Urinary bladder (tissue), 4 donors: ENCODE results near the gene HPCA. TPM values are rescaled to one million over a fixed set of nuclear protein-coding genes. Genes with fewer than 3 reads are reported as not detected.

ENCODE experiments used
- DNase-seq: peaks from one replicate; pipeline ENCODE4 v3.0.0-alpha.2; 2015; ENCODE audit errors: extremely low spot score
- H3K27ac ChIP-seq: one replicate; pipeline ENCODE4 v1.5.1; 2013; ENCODE audit warnings: low read depth, mild to moderate bottlenecking, moderate library complexity
- H3K36me3 ChIP-seq: one replicate; pipeline ENCODE4 v1.6.1; 2013; ENCODE audit warnings: mild to moderate bottlenecking, moderate library complexity; ENCODE audit not compliant: insufficient read depth
- H3K4me1 ChIP-seq: one replicate; pipeline ENCODE4 v1.6.1; 2013; ENCODE audit warnings: mild to moderate bottlenecking, moderate library complexity; ENCODE audit not compliant: insufficient read depth
- H3K4me3 ChIP-seq: one replicate; pipeline ENCODE4 v1.5.1; 2013; ENCODE audit warnings: low read depth, low read length
- WGBS: extraction: QIAGEN DNeasy Blood & Tissue Kit; methylation state at CpG from one replicate; pipeline ENCODE4 v1.1.7; 2013; 5-methylcytosine and 5-hydroxymethylcytosine counted together
- polyA plus RNA-seq: library from polyadenylated mRNA; stranded (reverse); fragments of 200-250 nt; gene quantifications from one replicate; pipeline ENCODE4 v1.2.3, GENCODE V29; 2013
- total RNA-seq: library from RNA; depleted of rRNA; stranded (reverse); fragments of >200 nt; gene quantifications from one replicate; pipeline ENCODE4 v1.2.3, GENCODE V29; 2014
- donor health status: healthy with polysubstance abuse.
- donor health status: healthy.

HPCA gene
- total and polyA plus RNA-seq, 2 donors, result 0.29 TPM; not detected in 1

DNA sequence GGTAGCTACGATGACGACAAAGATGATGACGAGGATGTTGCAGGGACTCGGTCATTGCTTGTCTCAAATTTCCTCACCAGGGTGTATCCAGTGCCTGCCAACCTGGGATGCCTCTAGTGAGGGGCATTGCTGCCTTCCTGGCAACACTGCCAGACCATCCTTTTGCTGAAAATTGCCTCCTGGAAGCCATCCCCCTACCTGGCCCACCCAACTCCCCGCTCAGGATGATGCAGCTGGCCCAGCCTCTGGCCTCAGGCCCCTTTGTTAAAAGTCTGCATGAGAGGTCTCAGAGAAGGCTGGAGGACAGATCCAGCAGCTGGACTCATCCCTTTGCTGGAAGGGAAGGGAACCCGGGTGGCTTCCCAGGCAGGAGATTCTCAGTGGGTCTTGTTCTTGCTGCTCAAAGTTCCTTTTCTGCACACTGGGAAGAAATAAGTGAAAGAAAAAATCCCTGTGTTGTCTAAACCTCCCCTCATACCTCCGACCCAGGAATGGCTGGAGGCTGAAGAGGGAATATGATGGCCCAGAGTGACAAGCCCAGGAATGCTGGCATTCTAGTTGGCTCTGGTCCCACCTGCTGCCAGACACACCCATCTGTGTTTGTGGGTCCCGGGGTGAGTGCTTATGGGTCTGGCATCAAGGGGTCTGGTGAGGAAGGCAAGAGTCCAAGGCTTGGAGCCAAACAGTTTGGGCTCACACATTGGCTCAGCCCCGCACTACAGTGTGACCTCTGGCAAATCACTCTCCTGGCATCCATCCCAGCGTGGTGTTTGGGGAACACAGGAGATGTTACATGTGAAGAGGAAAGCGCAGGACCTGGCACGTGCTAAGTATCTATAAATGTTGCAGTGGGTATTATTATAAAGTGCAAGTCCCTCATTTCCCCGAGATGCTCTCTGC is 8.8 kb upstream of the HPCA start:
- 51% methylated on average over 13 of the region's 13 CpGs for WGBS

DNA sequence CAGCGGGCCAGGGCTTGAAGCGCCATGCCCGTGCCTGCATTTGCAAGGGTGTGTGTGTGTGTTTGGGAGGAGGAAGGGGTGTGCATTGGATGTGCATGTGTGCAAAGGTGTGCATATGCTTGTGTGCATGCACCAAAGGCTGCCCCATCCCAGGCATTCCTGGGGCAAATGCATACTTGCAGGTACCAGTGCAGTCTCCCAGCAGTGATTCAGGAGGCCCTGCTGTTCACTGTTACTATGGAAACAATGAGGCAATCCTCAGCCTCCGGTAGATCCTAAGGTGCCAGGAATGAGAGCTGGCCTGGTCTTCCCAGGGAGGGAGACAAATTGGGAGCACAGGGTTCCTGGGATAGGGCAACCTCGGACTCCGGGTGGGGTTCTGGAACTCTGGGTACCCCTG is 8.1 kb upstream of the HPCA start:
- Histone ChIP-seq H3K4me3 (no peak overlapping the region), H3K27ac (no peak overlapping the region), H3K4me1 (no peaks in the 10 kb centered on the region), H3K36me3 (no peaks in the 10 kb centered on the region)
- WGBS, result 70% methylated on average over 6 of the region's 6 CpGs
- DNase-seq, result no peak

More for the DNA sequence above, 8.8 kb upstream of the HPCA start:
- Histone ChIP-seq H3K4me3 (no peak overlapping the region), H3K36me3 (no peaks in the 10 kb centered on the region), H3K4me1 (no peaks in the 10 kb centered on the region), H3K27ac (no peak overlapping the region)
- no peak for DNase-seq

DNA sequence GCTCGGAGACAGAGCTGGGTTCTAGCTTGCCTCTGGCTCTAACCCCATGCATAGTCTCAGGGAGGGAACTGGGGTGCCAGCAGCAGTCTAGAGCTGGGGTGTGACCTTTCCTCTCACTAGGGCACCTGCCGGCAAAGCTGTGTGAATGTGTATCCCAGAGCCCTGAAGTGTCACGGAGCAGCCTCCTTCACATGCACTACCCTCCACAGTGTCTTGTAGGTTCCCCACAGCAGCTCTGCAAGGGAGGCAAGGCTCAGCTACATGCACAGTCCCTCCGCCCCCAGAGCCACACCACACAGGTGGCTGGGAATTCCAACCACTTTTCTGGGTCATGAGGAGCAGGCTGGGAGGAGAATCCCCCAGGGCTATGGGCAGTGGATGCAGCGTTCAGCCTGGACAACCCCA is 7.7 kb upstream of the HPCA start:
- Histone ChIP-seq H3K4me1 (no peaks in the 10 kb centered on the region), H3K4me3 (no peak overlapping the region), H3K36me3 (no peaks in the 10 kb centered on the region), H3K27ac (no peak overlapping the region)
- WGBS, result 75% methylated on average over 5 of the region's 5 CpGs
- DNase-seq, result no peak

DNA sequence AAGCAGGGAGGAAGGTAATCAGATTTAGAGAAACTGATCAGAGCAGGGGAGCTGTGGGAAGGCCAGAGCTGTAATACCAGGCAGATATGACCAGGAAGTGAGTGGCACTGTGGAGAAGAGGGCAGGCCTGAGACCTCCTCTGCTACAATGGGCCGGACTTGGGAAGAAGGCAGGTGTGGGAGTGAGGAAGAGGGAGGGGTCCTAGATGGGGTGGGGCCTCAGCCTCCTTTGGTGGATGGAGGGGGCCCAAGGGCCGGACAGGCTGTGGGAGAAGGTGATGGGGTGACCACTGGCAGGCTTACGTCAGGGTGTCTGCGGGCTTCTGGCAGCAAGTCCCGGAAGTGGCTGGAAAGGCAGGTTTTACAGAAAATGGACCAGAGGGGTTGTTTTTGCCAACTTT is 5.0 kb upstream of the HPCA start:
- Histone ChIP-seq H3K4me1 (no peaks in the 10 kb centered on the region), H3K4me3 (no peak overlapping the region), H3K27ac (no peak overlapping the region), H3K36me3 (no peaks in the 10 kb centered on the region)
- DNase-seq, result no peak
- WGBS, result 71% methylated on average over 5 of the region's 5 CpGs

DNA sequence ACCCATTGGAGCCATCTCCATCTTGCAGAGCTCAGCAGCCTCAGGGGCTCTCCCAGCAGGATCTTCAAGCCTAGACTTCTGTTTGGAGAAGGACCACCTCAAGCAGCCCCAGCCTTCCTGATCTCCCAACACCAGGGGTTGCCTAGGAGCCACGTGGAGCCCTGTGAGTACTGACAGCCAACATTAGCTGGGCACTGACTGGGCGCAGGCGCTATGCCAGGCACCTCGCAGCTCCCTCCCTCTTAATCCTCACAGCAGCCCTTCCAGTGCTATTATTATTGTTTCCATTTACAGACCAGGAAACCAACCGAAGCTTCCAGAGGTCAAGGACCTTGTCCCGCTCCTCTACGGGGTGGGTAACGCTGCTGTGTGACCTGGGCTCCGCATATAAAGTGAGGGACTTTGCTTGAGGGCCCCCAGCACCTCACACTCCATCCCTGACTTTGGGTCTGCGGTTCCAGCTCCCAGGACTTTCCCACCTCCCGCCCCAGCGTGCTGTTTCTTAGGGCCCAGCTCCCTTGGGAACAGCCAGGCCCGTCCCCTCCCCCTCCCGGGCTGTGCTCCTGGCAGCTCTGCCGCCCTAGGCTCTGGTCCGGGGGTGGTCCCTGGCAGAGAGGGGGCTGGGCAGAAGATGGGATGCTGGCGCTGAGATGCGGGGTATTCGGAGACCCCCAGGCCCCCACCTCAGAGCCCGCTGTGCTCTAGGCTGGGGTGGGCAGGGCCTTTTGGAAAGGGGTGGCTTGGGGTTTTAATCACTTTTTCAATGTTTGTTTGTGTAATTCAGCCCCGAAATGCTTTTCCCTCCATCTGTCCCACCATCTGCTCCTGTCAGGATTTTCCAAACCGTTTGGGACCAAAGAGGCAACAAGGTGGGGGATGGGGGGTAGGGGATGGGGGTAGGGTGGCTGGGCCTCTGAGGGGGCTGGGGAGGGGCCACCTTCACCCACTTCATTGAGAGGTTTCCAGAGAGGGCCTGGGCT is 4.1 kb upstream of the HPCA start:
- DNase-seq, result no peak
- WGBS, result 26% methylated on average over 22 of the region's 22 CpGs
- Histone ChIP-seq H3K27ac (no peak overlapping the region), H3K36me3 (no peaks in the 10 kb centered on the region), H3K4me3 (no peak overlapping the region), H3K4me1 (no peaks in the 10 kb centered on the region)

DNA sequence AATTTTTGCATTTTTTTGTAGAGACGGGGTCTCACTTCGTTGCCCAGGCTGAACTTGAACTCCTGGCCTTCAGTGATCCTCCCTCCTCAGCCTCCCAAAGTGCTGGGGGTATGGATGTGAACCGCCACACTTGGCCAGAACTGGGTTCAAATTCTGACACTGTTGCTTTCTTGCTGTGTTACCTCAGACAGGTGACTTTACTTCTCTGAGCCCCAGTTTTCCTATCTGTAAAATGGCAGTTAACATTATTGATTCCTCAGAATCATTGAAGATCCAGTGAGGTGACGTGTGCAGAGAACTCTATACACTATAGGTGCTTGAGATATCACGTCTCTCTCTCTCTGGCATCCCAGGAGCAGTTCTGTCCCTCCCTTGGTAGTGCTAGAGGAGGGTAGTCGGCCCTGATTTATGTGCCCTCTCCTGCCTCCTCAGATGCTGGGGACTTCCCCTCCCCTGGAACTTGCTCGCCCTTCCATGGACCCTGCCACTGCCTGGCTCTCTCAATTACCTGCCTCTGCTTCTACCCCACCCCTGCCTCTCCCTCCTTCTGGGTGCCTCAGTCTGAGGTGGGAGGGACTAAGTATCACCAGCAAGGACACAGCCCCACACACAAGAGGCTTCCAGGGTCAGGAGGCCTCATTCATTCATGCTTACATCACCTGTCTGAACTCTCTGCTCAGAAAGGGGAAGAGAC is 2.8 kb upstream of the HPCA start:
- no peaks in the 10 kb centered on the region for H3K4me1 ChIP-seq
- H3K4me3 ChIP-seq, result no peak overlapping the region
- DNase-seq, result no peak
- WGBS, result 81% methylated on average over 7 of the region's 7 CpGs
- H3K36me3 ChIP-seq, result no peaks in the 10 kb centered on the region
- no peak overlapping the region for H3K27ac ChIP-seq

DNA sequence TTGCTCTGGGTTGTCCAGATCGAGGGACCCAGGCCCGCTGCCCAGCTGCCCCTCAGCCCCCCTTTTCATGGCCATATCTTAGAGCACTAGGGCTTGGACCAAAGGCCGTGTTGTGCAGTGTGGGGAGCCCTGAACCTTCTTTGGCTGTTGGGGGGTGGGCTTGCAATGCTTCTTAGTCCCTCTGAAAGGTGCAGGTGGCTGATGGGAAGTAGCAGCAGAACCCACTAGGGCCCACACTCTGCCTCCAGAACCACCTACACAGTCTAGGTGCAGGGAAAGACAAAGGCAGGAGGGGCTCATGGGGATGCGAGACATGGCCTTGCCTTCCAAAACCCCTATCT is 2.3 kb upstream of the HPCA start:
- H3K27ac ChIP-seq, result no peak overlapping the region
- H3K4me3 ChIP-seq, result no peak overlapping the region
- DNase-seq, result no peak
- no peaks in the 10 kb centered on the region for H3K4me1 ChIP-seq
- WGBS, result 69% methylated on average over 4 of the region's 4 CpGs
- no peaks in the 10 kb centered on the region for H3K36me3 ChIP-seq

DNA sequence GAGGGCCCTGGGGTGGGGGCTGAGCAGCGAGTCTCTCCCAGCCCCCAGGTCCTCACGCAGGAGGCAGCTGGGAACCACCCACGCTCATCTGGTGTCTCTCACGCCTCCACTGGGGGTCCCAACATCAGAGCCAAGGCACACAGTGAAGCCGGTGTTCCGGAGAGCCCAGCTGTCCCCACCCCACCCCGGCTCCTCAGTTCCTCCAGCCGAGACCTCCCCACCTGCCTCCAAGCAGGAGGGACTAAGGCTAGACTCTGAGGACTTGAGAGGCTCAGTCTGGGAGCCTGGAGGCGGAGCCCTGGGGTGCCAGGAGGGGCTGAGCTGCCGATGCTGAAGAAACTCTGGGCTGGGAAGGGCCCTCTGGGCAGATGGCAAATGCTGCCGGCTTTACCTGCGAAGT is 1.6 kb upstream of the HPCA start:
- Histone ChIP-seq H3K27ac (no peak overlapping the region), H3K4me3 (no peak overlapping the region), H3K36me3 (no peaks in the 10 kb centered on the region), H3K4me1 (no peaks in the 10 kb centered on the region)
- 42% methylated on average over 12 of the region's 12 CpGs for WGBS
- DNase-seq, result no peak

DNA sequence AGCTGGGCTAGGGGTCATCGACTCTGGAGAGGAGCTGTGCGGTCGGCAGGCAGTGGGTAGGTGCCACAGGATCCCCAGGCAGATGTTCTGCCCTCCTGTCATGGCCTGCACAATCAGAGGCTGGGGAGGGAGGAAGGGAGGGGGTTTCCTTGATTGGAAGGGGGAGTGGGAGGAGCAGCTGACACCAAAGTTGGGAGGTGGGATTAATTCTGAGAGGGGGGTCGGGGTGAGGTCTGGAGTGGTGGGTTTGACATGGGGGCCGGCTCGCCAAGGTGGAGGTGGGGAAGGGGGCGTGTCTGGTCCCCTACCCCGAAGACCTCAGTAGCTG is 651 bp upstream of the HPCA start:
- H3K4me1 ChIP-seq, result no peaks in the 10 kb centered on the region
- no peaks in the 10 kb centered on the region for H3K36me3 ChIP-seq
- no peak for DNase-seq
- 16% methylated on average over 8 of the region's 8 CpGs for WGBS
- H3K27ac ChIP-seq, result no peak overlapping the region
- H3K4me3 ChIP-seq, result no peak overlapping the region

DNA sequence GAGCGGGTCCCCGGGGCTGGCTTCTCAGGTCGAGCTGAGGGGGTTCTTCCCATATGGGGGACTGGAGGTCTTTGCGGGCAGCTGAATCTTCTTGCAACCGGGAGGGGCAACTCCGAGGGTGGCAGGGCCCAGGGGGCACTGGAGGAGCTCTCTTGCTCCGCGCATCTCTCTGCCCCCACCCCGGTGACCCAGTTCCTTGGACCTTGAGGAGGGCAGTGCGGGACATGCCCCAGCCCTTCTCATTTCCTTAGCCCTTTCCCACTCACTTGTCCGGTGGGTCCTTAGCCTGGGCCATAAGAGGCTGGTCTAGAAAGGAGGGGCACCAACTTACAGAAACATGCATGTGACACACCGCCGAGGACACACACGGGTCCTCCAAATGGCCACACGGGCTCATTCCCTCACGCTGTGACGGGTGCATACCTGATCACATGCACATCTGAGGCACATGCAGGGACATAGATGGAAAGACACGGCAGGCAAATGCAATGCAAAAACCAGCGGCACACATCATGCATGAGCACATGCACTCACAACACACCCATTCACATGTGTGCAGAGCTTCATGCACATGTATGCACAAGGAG is 630 bp downstream of the HPCA start:
- no peaks in the 10 kb centered on the region for H3K36me3 ChIP-seq
- H3K4me3 ChIP-seq, result no peak overlapping the region
- H3K4me1 ChIP-seq, result no peaks in the 10 kb centered on the region
- H3K27ac ChIP-seq, result no peak overlapping the region
- no peak for DNase-seq
- WGBS, result 45% methylated on average over 19 of the region's 19 CpGs

DNA sequence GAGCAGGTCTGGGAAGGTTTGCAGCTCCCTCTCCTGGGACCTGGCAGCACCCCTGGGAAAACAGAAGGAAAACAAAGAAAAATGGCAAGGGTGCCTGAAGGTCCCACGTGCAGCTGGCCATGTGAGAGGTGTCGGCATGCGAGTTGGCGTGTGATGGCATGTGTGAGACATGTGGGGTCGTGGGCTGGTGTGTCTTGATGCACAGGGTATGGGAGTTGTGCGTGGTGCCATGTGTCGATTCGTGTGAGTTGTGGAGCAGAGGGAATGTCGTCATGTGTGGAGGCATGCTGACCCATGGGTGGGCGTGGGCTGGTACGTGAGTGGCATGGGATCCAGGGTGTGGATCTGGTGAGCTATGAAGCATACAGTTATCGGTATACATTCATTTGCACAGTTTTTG is 1.3 kb downstream of the HPCA start:
- Histone ChIP-seq H3K4me3 (no peak overlapping the region), H3K4me1 (no peaks in the 10 kb centered on the region), H3K36me3 (no peaks in the 10 kb centered on the region), H3K27ac (no peak overlapping the region)
- DNase-seq, result no peak
- 75% methylated on average over 12 of the region's 12 CpGs for WGBS

DNA sequence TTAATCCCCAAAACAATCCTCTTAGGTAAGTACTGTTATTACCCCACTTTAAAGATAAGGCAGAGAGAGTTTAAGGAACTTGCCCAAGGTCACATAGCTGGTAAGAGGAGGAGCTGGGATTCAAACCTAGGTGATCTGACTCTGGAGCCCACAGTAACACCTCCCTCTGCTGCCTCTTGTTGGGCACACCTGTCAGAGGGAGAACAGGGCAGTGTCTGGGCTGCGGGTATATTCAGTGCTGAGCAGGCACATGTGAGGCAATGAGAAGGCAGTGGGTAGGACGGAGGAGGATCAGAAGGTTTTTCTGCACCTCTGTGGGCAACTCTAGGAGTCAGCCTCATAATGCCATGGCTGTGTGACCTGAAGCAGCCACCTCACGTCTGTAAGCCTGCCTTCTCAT is 1.8 kb downstream of the HPCA start:
- H3K4me1 ChIP-seq, result no peaks in the 10 kb centered on the region
- no peaks in the 10 kb centered on the region for H3K36me3 ChIP-seq
- DNase-seq, result no peak
- H3K4me3 ChIP-seq, result no peak overlapping the region
- no peak overlapping the region for H3K27ac ChIP-seq
- WGBS, result 77% methylated on average over 3 of the region's 3 CpGs

DNA sequence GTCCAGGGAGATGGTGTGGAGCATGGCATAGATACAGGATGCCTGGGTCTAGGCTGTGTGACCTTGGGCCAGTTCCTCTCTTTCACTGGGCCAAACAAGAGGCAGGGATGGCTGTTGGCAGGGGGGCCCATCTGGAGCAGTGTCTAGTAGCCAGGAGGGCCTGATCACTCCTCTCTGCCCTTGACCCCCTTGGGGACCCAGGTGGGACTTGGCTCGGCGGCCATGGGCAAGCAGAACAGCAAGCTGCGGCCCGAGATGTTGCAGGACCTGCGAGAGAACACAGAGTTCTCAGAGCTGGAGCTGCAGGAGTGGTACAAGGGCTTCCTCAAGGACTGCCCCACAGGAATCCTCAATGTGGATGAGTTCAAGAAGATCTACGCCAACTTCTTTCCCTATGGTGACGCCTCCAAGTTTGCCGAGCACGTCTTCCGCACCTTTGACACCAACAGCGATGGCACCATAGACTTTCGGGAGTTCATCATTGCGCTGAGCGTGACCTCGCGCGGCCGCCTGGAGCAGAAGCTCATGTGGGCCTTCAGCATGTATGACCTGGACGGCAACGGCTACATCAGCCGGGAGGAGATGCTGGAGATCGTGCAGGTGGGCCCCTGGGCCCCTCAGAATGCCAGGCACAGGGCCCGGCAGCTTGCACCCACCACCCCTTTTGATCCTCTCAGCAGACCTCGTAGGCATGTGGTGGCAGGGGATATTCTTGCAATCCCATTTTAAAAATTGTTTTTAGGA is 2.6 kb downstream of the HPCA start:
- WGBS, result 91% methylated on average over 24 of the region's 24 CpGs
- DNase-seq, result no peak
- H3K4me1 ChIP-seq, result no peaks in the 10 kb centered on the region

More for the DNA sequence above, 2.6 kb downstream of the HPCA start:
- H3K27ac ChIP-seq, result no peak overlapping the region
- H3K36me3 ChIP-seq, result no peaks in the 10 kb centered on the region
- H3K4me3 ChIP-seq, result no peak overlapping the region
